OCI-LY7 (cell line): ENCODE results near the gene PRKD1. TPM values are rescaled to one million over a fixed set of nuclear protein-coding genes. Genes with fewer than 3 reads are reported as not detected.

Experiments used
- BruUV-seq: library from RNA; stranded (reverse); fragments of 400-500 nt; replicated peaks from 2 replicates; lab custom pipeline; 2021; lab: Mats Ljungman, UMichigan
- CTCF ChIA-PET: fragments of 300-600 bp; sonication (Branson Sonifier 250); formaldehyde crosslinking; loops from one replicate; lab custom pipeline; 2022; ENCODE audit warnings: antibody characterized with exemption; ENCODE audit not compliant: unreplicated experiment; lab: Charles Lee
- POLR2A ChIA-PET: fragments of 300-600 bp; sonication (Branson Sonifier 250); formaldehyde crosslinking; loops from one replicate; lab custom pipeline; 2022; ENCODE audit warnings: antibody characterized with exemption; lab: Charles Lee
- DNase-seq: peaks from one replicate; pipeline ENCODE4 v3.0.0-alpha.2; 2015; ENCODE audit warnings: low spot score
- H2AFZ ChIP-seq: fragments of 200-600 bp; sonication (generic), shearing (Covaris generic); 2 replicates; pipeline ENCODE4 v1.6.1; 2014; ENCODE audit warnings: mild to moderate bottlenecking, antibody characterized with exemption, low read length, moderate library complexity
- H3K27ac ChIP-seq: fragments of 200-600 bp; sonication (generic); 2 replicates; pipeline ENCODE4 v1.5.1; 2014; ENCODE audit warnings: mixed run types, low read depth, mild to moderate bottlenecking, moderate library complexity, low read length, inconsistent platforms; ENCODE audit not compliant: poor library complexity, severe bottlenecking
- H3K36me3 ChIP-seq: fragments of 200-600 bp; sonication (generic); 2 replicates; pipeline ENCODE4 v1.6.1; 2014; ENCODE audit warnings: mild to moderate bottlenecking, antibody characterized with exemption, low read length, moderate library complexity, mixed read lengths; ENCODE audit not compliant: insufficient read depth
- H3K4me1 ChIP-seq: fragments of 200-600 bp; sonication (generic); 2 replicates; pipeline ENCODE4 v1.5.1; 2014; ENCODE audit warnings: mild to moderate bottlenecking, low read length; ENCODE audit not compliant: insufficient read depth, poor library complexity, severe bottlenecking
- H3K4me2 ChIP-seq: fragments of 200-600 bp; sonication (generic); 2 replicates; pipeline ENCODE4 v1.6.1; 2014; ENCODE audit warnings: mild to moderate bottlenecking, low read length
- H3K4me3 ChIP-seq: fragments of 200-600 bp; sonication (generic); 2 replicates; pipeline ENCODE4 v1.5.1; 2014; ENCODE audit warnings: mild to moderate bottlenecking, low read depth, low read length; ENCODE audit not compliant: poor library complexity, severe bottlenecking
- H3K79me2 ChIP-seq: fragments of 200-600 bp; sonication (generic); 2 replicates; pipeline ENCODE4 v1.6.1; 2016; ENCODE audit warnings: low read depth, mild to moderate bottlenecking, low read length, moderate library complexity, mixed read lengths; ENCODE audit not compliant: insufficient read depth
- H3K9me2 ChIP-seq: fragments of 200-600 bp; sonication (generic); 2 replicates; pipeline ENCODE4 v1.6.1; 2016; ENCODE audit warnings: mild to moderate bottlenecking, low read length, mixed read lengths; ENCODE audit not compliant: insufficient read depth
- H3K9me3 ChIP-seq: fragments of 200-600 bp; sonication (generic); 2 replicates; pipeline ENCODE4 v1.6.1; 2014; ENCODE audit warnings: mild to moderate bottlenecking, mixed run types, low read length, mixed read lengths
- H4K20me1 ChIP-seq: fragments of 200-600 bp; sonication (generic); 2 replicates; pipeline ENCODE4 v1.6.1; 2014; ENCODE audit warnings: mild to moderate bottlenecking, antibody characterized with exemption, low read length, moderate library complexity, mixed read lengths; ENCODE audit not compliant: insufficient read depth
- CTCF ChIP-seq: fragments of 200-600 bp; sonication (generic); conservative IDR thresholded peaks from 2 replicates; pipeline ENCODE4 v1.5.1; 2014; ENCODE audit warnings: mild to moderate bottlenecking, antibody characterized with exemption, low read length, moderate library complexity, mixed read lengths
- EZH2phosphoT487 ChIP-seq: fragments of 200-600 bp; sonication (generic); IDR thresholded peaks from 2 replicates; pipeline ENCODE4 v1.6.1; 2018; ENCODE audit warnings: low read depth, borderline replicate concordance, mild to moderate bottlenecking, mixed run types, antibody characterized with exemption, low read length, moderate library complexity, mixed read lengths
- intact Hi-C: fragments of 100-400 bp; cut with micrococcal nuclease; formaldehyde crosslinking; loops from one replicate; pipeline ENCODE4 v1.10.0; 2022; ENCODE audit not compliant: unreplicated experiment
- total RNA-seq, 2 experiments: library from RNA; depleted of rRNA in 1 of 2; stranded (reverse); fragments of >200 nt in 1 of 2; shearing (Covaris generic) in 1 of 2; gene quantifications; 2 replicates each; pipeline ENCODE4 v1.2.3, GENCODE V29; 2014 to 2022

The PRKD1 gene
- total RNA-seq, 2 experiments from 2014 or later: not detected

DNA sequence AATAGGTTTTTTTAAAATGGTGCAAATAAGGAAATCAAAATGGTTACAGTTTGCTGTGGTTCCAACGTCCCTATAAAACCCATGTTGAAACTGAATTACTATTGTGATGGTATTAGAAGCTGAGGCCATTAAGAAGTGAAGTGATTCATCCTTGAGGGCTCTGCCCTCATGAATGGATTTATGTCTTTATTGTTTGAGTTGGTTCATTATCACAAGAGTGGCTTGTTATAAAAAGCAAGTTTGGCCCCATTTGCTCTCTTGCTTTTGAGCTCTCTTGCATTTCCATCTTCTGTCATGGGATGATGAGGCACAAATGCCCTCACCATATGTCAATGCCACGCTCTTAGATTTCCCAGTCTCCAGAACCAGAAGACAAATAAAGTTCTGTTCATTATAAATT, 62.3 kb downstream of the PRKD1 start:
- Histone ChIP-seq H3K9me2 (no peaks in the 10 kb centered on the region), H4K20me1 (no peaks in the 10 kb centered on the region), H3K27ac (no peak overlapping the region), H2AFZ (no peak overlapping the region), H3K4me2 (no peak overlapping the region), H3K4me1 (no peaks in the 10 kb centered on the region), H3K9me3 (no peaks in the 10 kb centered on the region), H3K4me3 (no peak overlapping the region), H3K79me2 (no peaks in the 10 kb centered on the region), H3K36me3 (no peaks in the 10 kb centered on the region)
- ChIA-PET POLR2A (no interaction called here), CTCF (no interaction called here)
- no peak for DNase-seq
- intact Hi-C loops: no loop called here
- no TSS peak for BruUV-seq
- TF ChIP-seq EZH2phosphoT487: no peak
- no peak for TF ChIP-seq CTCF

DNA sequence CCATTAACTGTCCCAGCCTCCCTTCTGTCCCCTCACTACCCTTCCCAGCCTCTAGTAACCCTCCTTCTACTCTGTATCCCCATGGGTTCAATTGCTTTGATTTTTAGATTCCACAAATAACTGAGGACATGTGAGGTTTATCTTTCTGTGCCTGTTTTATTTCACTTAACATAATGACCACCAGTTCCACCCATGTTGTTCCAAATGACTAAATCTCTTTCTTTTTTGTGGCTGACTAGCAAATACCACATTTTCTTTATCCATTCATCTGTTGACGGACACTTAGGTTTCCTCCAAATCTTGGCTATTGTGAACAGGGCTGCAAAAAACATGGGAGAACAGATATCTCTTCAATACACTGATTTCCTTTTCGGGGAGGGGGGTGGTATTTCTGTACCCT, 65.7 kb downstream of the PRKD1 start:
- intact Hi-C loops: no loop called here

More for the DNA sequence above, 65.7 kb downstream of the PRKD1 start:
- DNase-seq: no peak
- Histone ChIP-seq H3K27ac (no peak overlapping the region), H4K20me1 (no peaks in the 10 kb centered on the region), H3K4me3 (no peak overlapping the region), H2AFZ (no peak overlapping the region), H3K4me2 (no peak overlapping the region), H3K36me3 (no peaks in the 10 kb centered on the region), H3K9me3 (no peaks in the 10 kb centered on the region), H3K4me1 (no peaks in the 10 kb centered on the region), H3K79me2 (no peaks in the 10 kb centered on the region), H3K9me2 (no peaks in the 10 kb centered on the region)
- TF ChIP-seq EZH2phosphoT487 (no peak), CTCF (no peak)
- POLR2A ChIA-PET: no interaction called here
- BruUV-seq: no TSS peak
- CTCF ChIA-PET: no interaction called here
